GM19463 (cell line): ENCODE measurements around the gene TLK1.

ENCODE experiments used
- ATAC-seq: cut with Tn5 transposase; IDR thresholded peaks from one replicate; pipeline ENCODE4 v1.9.1; 2021; ENCODE audit warnings: mild to moderate bottlenecking, moderate library complexity; ENCODE audit not compliant: unreplicated experiment

TLK1 gene

GRCh38 chr2:171160119-171160955 is at the start of gene TLK1:
Gene TLK1, minus strand, starts transcription at chr2:171160893. Its CDS starts 465 bp downstream, at chr2:171160428.
- peak; percentile 60 for ATAC-seq

GRCh38 chr2:171210216-171210863 is 49.6 kb upstream of the TLK1 start:
- no peak for ATAC-seq

DNA sequence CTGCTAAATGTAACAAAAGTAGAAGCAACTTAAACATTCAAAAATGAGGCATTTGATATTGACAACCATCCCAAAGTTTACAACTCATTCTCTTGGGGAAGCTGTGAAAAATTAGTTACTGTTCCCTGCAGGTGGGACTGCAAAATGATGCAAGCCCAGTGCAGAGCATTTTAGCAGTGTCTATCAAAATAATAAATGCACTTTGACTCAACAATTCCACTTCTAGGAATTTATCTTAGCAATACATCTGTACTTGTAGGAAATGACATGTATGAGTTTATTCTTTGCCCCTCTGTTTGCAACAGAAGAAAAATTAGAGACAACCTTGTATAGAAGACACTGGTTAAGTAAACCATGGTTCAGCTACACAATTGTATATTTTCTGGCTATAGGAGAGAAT is 48.0 kb upstream of the TLK1 start:
- no peak for ATAC-seq

- no peak for ATAC-seq
These were observed 45.9 kb upstream of the TLK1 start for GRCh38 chr2:171206422-171207115.

DNA sequence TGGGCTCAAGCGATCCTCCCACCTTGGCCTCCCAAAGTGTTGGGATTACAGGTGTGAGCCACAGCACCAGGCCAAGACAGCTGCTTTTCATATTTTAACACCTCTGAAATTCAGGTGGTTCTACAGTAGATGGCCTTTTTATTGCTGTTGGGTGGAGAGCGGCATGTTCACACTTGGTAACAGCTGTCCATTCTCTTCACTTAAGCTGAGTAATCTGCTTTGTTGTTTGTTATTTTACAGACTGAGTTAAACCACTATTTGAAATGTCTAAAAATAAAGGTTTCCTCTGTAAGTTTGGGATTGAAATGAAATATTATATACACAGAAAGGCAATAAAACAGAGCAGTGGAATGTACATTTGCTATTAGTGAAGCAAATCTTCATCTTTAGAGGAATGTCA is 44.9 kb upstream of the TLK1 start:
- no peak for ATAC-seq

DNA sequence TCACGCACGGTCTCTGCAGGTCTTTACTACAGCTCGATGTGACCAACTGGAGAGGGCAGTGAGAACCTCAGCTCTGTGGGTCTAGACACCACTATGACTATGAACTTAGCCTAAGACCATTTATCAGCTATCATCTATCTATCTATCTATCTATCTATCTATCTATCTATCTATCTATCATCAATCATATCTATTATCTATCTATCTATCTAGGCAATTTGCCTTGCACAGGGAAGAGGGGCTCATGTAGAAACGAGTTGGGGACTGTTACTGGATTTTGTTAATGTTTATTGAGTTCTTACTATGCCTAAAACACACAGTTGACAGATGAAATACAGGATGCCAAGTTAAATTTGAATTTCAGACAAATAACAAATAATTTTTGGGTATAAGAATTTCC is 41.1 kb upstream of the TLK1 start:
- ATAC-seq, result no peak

DNA sequence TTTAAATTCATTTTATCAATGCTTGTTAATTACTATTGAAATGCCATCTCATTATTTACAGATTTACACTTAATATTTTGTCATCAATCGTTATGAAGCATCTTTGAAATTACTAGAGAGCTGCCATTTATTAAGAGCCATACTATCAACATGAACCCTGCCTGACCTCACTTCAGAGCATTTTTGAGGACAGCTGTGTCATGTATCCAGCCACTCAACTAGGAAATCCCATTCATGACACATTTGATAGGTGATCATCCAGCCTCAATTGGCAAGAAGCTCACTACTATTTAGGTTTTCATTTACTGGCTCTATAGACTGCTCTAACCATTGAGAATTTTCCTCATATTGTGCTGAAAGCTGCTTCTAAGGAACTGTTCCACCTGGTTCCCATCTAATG is 40.6 kb upstream of the TLK1 start:
- no peak for ATAC-seq

GRCh38 chr2:171200469-171200868 is 39.8 kb upstream of the TLK1 start:
- no peak for ATAC-seq

DNA sequence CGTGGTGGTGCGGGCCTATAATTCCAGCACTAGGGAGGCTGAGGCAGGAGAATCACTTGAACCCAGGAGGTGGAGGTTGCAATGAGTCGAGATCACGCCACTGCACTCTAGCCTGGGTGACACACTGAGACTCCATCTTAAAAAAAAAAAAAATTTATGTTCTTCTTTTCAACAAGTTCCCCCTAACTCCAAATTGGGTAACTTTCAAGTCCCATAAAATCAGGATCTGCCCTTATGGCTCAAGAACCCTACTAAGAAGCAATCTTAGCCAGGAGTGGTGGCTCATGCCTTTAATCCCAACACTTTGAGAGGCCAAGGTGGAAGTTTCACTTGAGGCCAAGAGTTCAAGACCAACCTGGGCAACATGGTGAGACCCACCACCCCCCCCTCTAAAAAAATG is 30.3 kb upstream of the TLK1 start:
- ATAC-seq, result no peak

GRCh38 chr2:171187819-171188218 is 27.1 kb upstream of the TLK1 start:
- ATAC-seq, result no peak

DNA sequence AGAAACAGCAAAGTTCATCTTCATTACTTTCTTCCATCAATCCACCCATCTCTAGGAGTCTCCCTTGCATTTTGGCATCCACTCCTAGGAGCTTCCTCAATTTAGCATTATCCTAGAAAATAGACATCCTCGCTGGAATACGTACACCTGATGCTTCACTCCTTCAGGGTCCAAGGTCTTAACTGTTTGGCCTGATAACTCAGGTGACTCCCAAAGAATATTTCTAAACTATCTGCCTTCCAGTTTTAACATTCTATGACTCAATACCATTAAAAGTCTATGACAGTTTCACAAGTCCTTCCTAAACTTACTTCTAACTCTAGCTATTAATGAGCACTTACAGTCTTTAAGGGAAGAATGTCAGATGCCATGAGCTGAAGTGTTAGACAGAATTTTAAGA is 26.5 kb upstream of the TLK1 start:
- ATAC-seq, result no peak

GRCh38 chr2:171185941-171186340 is 25.2 kb upstream of the TLK1 start:
- ATAC-seq, result no peak

- ATAC-seq, result no peak
These were observed 24.6 kb upstream of the TLK1 start for GRCh38 chr2:171185165-171185818.

DNA sequence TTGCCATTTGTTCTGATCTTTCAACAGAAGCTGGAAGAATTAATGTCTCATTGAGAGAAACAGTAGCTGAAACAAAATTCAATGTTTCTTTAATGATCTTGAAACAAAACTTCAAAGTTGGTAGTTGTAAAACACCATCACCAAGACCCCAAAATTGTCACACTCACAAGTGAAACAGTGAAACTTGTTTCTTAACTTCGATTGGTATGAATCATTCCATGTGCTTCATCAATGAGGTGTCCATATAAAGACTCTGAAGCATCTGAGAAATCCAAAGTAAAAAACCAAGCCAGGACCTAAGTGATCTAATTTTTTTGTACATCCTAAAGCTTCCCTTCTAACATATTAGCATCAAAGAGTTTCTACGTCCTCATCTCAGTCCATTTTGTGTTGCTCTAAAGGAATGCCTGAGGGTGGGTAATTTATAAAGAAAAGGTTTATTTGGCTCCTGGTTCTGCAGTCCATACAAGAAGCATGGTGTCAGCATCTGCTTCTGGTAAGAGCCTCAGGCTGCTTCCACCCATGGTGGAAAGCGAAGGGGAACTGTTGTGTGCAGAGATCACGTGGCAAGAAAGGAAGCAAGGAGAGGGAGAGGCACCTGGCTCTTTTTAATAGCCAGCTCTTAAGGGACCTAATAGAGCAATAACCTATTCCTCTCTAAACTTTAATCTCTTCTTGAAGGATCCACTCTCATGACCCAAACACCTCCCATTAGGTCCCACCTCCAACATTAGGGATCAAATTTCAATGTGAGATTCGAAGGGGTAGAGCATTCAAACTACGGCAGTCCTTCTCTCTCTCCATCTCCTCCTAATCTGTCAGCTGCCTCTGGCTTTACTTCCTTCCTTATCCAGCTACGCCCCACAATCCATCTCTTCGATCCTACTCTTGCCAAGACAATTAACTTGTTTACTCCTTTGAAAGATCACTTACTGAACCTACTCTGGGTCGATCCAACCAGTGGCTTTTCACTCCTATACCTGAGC is 20.7 kb upstream of the TLK1 start:
- ATAC-seq, result no peak

GRCh38 chr2:171180229-171180930 is 19.7 kb upstream of the TLK1 start:
- no peak for ATAC-seq

GRCh38 chr2:171178993-171179392 is 18.3 kb upstream of the TLK1 start:
- ATAC-seq, result no peak

DNA sequence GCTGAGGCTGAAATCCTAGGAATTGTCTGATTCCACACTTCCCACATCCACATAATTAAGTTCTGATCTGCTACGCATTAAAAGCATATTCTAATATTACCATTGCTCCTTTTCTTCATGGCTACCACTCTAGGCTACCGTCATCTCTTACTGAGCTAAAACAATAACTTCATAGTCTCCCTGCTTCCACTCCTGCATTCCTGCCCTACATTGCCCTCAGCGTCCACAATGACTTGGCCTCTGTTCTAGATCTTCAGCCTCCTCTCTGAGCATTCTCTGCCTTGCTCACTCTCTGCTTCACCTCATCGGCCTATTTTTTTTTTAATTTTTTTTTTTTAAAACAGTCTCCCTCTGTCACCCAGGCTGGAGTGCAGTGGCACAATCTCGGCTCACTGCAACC is 15.8 kb upstream of the TLK1 start:
- ATAC-seq, result no peak

DNA sequence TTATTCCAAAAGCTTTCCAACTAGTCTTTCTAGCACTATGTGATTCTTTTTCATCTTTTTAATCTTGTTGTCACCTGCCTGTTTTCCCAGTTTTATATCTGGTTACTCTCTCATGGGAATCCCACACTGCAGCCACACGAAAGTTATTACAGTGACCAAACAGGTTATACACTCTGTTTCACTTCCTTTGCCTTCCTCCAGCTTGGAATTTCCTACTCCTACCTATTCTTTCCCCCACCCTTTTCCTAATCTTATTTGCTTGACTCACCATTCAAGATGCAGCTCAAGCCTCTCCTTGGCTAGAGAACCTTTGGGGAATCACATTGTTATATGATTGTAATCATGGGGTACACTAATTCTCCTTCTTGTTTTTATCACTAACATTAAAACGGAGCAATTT is 13.4 kb upstream of the TLK1 start:
- ATAC-seq, result no peak

GRCh38 chr2:171173087-171173486 is 12.4 kb upstream of the TLK1 start:
- ATAC-seq, result no peak

GRCh38 chr2:171171808-171172207 is 11.1 kb upstream of the TLK1 start:
- no peak for ATAC-seq
